ENCODE results near the gene CCNA1. TPM values are rescaled to one million over a fixed set of nuclear protein-coding genes. Genes with fewer than 3 reads are reported as not detected.

CCNA1 gene
- total RNA-seq, 2 donors from 2014 or later = not detected

GRCh38 chr13:36414461-36414860 is 17.8 kb upstream of the CCNA1 start:
- TF ChIP-seq CTCF (IDR thresholded peaks at IDR 0.05) = no peak
- no peaks in the 10 kb centered on the region for H3K4me1 ChIP-seq
- H3K4me3 ChIP-seq = no peak overlapping the region
- H3K27ac ChIP-seq = no peak overlapping the region
- no peaks in the 10 kb centered on the region for H3K36me3 ChIP-seq
- DNase-seq (ENCODE audit: low spot score) = no peak
- H3K27me3 ChIP-seq = no peaks in the 10 kb centered on the region
- H3K9me3 ChIP-seq = peaks cover 0 to 8% of the 10 kb centered on the region in 2 donors

GRCh38 chr13:36417331-36417730 is 15.0 kb upstream of the CCNA1 start:
- no peak for DNase-seq (ENCODE audit: low spot score)
- H3K4me3 ChIP-seq = no peak overlapping the region
- TF ChIP-seq CTCF (IDR thresholded peaks at IDR 0.05) = no peak
- no peaks in the 10 kb centered on the region for H3K27me3 ChIP-seq
- H3K4me1 ChIP-seq = no peaks in the 10 kb centered on the region
- peaks cover 0 to 8% of the 10 kb centered on the region in 2 donors for H3K9me3 ChIP-seq
- no peaks in the 10 kb centered on the region for H3K36me3 ChIP-seq
- no peak overlapping the region for H3K27ac ChIP-seq

- no peak overlapping the region for H3K4me3 ChIP-seq
- H3K4me1 ChIP-seq = no peaks in the 10 kb centered on the region
- no peak overlapping the region for H3K27ac ChIP-seq
- no peak for DNase-seq (ENCODE audit: low spot score)
- no peak for TF ChIP-seq CTCF (IDR thresholded peaks at IDR 0.05)
- H3K36me3 ChIP-seq = no peaks in the 10 kb centered on the region
- H3K9me3 ChIP-seq = peaks cover 0 to 8% of the 10 kb centered on the region in 2 donors
- no peaks in the 10 kb centered on the region for H3K27me3 ChIP-seq
These were observed 14.1 kb upstream of the CCNA1 start for GRCh38 chr13:36418022-36418805.

GRCh38 chr13:36420437-36420891 is 11.8 kb upstream of the CCNA1 start:
- Histone ChIP-seq H3K4me1 (no peaks in the 10 kb centered on the region), H3K36me3 (no peaks in the 10 kb centered on the region)
- DNase-seq (ENCODE audit: low spot score) = peak; percentile 82

GRCh38 chr13:36421447-36421846 is 10.8 kb upstream of the CCNA1 start:
- H3K4me1 ChIP-seq = no peaks in the 10 kb centered on the region
- no peaks in the 10 kb centered on the region for H3K27me3 ChIP-seq
- H3K9me3 ChIP-seq = peaks cover 0 to 14% of the 10 kb centered on the region in 2 donors
- TF ChIP-seq CTCF (IDR thresholded peaks at IDR 0.05) = no peak
- no peak overlapping the region for H3K27ac ChIP-seq
- no peaks in the 10 kb centered on the region for H3K36me3 ChIP-seq
- H3K4me3 ChIP-seq = no peak overlapping the region
- no peak for DNase-seq (ENCODE audit: low spot score)

More at GRCh38 chr13:36420437-36420891, 11.8 kb upstream of the CCNA1 start:
- peaks cover 0 to 9% of the 10 kb centered on the region in 2 donors for H3K9me3 ChIP-seq
- no peak overlapping the region for H3K4me3 ChIP-seq
- H3K27me3 ChIP-seq = no peaks in the 10 kb centered on the region
- no peak overlapping the region for H3K27ac ChIP-seq
- TF ChIP-seq CTCF (IDR thresholded peaks at IDR 0.05) = peak; percentile 74 to 90
